NCI-H510A treated with DMSO at 0.1 percent for 48 hours (cell line): Measurements from ENCODE around the gene P2RX6.
A peak's percentile ranks its signal among the peaks of the same experiment; 100 is the strongest.
"Not testable (repeated sequence)": the region's sequence is repeated elsewhere in the genome, so short reads cannot be mapped to it uniquely, and the experiment has no call there.

Experiments used
- DNase-seq: peaks from one replicate; lab custom pipeline; 2025; lab: John Stamatoyannopoulos, UW

The P2RX6 gene

DNA sequence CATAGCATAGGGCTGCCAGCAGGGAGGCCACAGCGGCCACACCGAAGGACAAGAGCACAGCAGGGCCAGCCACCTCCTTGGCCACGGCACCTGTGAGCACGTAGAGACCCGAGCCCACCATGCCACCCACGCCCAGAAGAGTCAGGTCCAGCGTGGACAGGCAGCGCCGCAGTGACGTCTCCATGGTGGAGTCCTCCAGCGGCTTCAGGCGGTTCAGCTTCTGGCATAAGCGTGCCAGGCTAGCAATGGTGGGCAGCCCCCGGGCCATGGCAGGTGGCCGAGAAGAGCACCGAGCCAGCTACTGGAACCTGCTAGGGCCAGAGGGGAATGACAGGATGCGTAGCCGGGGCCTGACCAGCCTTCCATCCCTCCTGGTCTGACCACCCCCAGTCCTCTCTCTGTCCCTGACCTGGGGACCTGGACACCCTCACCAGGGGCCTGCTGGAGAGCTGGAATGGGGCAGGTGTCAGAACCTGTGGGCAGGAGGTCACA, 16.6 kb downstream of the P2RX6 start:
- DNase-seq = no peak

DNA sequence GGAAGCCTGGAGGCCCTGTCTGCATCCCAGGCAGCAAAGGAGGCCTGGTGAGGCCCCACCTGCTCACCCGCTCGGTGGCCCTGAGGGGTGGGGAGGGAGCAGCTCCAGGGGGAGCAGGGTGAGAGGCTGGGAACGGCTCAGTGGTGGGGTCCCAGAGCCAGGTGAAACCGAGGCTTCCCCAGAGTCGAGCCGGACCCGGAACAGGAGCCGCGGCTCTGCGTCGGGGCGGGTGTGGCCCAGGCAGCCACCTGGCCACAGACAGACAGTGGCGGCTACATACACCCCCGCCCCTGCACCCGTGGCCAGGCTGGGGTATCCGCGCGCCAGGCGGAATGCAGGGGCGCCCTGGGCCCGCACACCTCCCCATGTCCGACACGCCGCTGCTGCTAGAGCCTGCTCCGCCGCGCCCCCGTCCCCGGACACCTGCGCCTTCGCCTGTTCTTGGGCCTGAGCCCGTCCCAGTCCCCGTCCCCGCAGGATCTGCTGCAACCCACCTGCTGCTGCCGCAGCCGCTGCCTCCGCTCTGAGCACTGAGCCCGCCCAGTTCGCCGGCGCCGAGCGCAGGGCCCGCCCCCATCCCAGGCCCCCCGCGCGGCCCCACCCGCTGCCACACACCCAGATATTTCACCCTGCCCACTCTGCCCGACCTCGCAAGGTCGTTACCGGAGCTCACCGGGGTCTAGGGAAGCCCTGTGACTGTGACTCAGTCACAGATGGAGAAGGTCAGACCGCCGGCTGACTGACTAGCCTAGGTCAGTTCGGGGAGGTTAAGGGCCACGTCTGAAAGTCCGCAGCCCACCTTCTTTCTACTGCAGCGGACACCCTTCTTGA, 17.3 kb downstream of the P2RX6 start, which contains the start of gene SLC7A4:
Gene SLC7A4, minus strand, starts transcription at position 525 of the 831 bp plus-strand sequence. CDS start 749 bp downstream, outside the sequence.
- no peak for DNase-seq

GRCh38 chr22:21032868-21033688, 18.1 kb downstream of the P2RX6 start:
- DNase-seq = no peak

DNA sequence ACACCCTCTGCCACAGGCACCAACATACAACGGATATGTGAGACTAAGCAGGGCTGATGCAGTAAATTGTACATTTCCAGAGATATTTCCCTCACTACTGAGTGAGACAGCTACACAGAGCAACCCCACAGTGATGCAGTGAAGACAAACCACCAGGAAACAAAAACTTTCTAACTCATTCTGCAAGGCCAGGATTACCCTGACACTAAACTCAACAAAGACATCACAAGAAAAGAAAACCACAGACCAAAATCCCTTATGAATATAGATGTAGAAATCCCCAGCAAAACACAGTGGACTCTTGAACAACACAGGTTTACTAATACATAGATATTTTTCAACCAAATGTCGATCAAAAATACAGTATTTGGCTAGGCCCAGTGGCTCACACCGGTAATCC, 18.9 kb downstream of the P2RX6 start:
- no peak for DNase-seq

DNA sequence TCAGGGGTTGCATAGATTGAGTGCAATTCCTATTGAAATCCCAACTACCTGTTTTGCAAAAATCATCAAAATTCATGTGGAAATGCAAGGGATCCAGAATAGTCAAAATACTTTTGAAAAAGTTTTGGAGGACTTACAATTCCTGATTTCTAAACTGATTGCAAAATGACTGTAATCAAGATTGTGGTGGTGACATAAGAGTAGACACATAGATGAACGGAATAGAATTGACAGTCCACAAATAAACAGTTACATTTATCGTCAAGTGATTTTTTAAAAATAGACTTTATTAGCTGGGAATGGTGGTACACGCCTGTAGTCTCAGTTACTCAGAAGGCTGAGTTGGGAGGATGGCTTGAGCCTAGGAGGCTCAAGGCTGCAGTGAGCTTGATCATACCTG, 20.0 kb downstream of the P2RX6 start:
- DNase-seq = no peak

DNA sequence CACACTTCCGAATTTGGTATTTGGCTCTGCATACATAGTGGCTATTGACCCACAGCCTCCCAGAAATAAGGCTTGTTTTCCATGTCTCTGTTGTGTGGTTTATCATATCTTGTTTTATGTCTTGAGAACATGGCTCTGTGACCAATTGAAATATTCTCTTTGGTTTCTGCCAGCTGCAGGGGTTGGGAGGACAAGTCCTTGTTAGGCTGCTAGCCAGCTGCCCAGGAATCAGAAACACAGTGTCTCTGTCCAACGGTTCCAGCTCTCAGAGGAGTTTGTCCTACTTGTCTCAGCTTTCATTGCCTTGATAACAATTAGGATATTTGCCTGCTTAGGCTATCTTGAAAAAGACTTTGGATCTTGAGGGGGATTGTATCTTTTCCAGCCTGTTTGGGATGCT, 23.4 kb downstream of the P2RX6 start:
- no peak for DNase-seq

- DNase-seq = not testable (repeated sequence)
Observed at GRCh38 chr22:21039158-21039557, 24.2 kb downstream of the P2RX6 start.

GRCh38 chr22:21041937-21042336, 27.0 kb downstream of the P2RX6 start:
- no peak for DNase-seq

GRCh38 chr22:21042978-21043859, 28.3 kb downstream of the P2RX6 start:
- peak; percentile 28 for DNase-seq

GRCh38 chr22:21043860-21044535, 29.0 kb downstream of the P2RX6 start:
- no peak for DNase-seq

DNA sequence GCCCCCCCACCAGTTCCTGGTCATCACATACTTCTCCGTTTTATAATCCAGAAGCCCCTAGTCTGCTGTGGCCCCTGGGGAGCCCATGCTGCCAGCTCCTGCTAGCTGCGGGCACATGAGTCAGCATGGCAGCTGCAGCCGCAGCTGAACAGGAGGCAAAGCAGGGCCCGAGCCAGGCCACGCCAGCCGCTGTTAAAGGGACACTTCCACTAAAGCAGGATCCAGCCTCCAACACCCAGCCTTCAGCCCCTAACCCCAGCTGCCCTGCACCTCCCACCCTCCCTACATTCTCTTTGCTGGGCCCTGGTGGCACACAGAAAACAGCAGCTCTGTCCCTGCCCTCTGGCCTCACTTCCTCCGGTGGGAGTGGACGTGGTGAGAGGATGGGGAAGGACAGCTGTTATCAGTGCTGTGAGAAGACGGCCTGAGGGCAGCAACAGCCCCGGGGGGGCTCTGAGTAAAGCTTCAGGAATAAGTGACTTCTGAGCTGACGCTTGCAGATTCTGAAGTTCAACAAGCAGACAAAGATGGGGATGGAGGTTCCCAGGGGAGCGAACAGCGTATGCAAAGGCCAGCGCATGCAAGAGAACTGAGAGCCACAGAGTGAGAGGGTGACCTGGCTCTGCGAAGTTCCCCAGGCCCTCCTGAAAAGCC, 30.1 kb downstream of the P2RX6 start:
- DNase-seq = peak; percentile 71

DNA sequence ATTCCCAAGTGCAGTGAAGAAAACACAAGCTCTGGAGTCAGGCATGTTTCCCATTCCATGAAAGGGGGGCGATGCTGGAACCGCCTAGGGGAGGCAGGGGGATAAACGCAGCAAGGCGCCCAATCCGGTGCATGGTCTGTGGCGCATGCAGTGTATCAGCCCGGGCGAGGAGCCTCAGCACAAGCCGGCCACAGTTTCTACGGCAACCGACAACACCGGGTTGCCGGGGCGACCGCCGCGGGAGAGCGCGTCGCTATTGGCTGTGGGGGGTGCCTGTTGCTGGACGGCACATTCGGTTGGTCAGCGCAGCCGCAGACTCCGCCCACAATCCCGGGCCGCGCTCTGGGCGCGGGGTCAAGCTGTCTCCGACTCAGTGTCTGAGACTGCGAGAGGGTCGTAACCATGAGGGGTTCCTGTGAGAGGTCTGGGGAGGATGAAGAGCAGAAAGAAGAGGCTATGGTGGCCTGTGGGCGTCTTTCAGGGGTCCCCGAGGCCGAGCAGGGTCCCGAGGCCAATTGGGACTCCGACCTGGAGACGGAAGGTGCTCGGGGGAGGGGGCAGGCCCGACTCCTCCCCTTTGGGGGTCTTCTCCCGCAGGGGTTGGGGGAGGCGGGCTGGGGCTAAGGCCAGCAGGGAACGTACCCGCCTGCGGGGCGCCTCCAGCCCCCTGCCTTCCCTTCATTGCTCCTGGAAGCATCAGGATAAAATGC, 30.8 kb downstream of the P2RX6 start, which contains the start of gene LRRC74B:
Gene LRRC74B, plus strand, starts transcription at position 362 of the 710 bp plus-strand sequence. Its CDS starts 41 bp downstream, at position 403.
- DNase-seq = peak; percentile 87

DNA sequence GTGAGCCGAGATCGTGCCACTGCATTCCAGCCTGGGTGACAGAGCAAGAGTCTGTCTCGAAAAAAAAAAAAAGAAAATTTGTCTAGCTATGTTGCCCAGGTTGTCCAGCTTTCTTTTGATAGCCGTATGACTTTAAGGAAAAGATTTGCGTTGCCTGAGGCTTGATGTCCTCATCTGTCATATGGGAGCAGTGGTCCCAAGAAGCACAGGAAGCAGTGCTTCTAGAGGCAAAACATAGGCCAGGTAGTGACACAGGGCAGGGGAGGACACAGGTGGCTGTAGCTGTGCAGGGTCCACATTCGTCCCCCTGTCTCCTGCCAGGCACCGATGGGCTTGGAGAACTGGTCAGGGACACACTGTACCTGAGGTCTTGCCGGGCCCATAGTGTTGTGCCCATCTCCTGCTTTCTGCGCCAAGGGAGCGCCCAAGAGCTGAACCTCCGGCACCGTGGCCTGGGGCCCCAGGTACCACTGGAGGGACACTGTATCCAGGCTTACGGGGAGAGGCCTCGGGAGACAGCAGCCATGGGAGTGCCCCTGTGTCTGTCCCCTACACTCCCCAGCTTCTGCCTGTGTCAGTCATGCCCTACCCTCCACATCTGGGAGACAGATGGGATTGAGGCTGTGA, 32.2 kb downstream of the P2RX6 start:
- DNase-seq = no peak

DNA sequence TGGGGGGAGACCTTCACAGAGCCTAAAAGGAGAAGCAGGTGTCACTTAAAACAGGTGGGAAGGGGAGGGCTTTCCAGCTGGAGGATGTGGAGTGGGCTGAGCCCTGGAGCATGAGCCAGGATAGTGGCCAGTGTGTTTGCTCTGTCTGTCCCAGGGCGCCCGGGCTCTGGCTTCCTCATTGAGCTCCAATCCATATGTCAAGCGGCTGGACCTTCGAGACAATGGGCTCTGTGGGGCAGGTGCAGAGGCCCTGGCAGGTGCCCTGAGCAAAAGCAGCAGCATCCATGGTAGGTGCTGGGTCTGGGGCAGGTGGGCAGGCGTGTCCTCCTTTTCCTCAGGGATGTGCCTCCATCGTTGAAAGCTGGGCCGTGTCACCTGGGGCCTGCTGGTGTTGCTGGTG, 32.8 kb downstream of the P2RX6 start:
- DNase-seq = peak; percentile 26

GRCh38 chr22:21048448-21048847, 33.5 kb downstream of the P2RX6 start:
- not testable (repeated sequence) for DNase-seq

- DNase-seq = not testable (repeated sequence)
Observed at GRCh38 chr22:21048965-21049364, 34.0 kb downstream of the P2RX6 start.

DNA sequence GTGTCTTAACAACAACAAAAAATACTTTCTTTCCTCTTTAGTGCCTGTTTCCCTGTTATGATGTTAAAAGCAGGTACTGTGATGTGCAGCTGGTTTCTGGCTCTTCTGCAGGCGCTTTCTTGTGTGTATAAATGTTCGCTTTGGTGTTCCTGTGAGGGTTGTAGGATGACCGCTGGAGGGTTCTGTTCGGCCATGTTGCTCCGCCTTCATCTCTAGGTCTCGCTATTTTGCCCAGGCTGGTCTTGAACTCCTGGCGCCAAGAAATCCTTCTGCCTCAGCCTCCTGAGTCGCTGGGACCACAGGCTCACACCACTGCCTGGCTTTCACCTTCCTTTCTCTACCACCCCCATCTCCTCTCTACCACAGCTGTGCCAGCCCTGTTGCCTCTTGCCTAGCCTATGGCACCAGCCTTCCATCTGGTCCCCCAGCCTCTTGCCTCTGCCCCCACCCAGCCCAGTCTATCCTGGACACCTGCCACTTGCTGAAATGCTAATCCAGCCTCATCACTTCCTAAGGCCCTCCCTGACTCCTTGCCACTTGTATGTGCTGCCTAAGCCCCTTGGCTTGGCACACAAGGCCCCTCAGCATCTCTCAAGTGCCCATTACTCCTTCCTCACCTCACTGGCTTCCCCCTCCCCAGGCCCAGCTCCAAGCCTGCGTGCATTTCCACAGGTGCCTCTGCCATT, 36.3 kb downstream of the P2RX6 start:
- DNase-seq = no peak

DNA sequence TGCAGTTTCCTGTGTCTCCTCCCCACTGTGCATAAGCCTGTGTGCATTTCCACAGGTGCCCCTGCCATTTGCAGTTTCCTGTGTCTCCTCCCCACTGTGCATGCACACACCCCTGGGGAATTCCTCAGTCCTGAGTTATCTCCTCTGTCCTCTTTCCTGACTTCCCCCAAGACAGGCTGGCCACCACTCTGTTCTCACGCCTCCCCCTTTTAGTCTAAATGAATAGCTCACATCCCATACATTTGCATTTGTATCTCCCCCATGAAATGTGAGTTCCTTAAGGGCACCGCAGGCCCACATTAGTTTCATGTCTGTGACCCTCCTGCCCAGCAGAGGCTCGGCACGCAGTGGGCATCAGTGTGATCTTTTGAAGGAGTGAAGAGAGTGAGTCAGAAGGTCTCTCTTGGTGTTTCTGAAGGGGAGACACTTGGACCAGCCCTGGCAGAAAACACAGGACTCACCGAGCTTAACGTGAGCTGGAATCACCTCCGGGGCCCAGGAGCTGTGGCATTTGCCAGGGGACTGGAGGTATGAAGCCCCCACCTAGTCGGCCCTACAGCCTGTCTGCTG, 37.0 kb downstream of the P2RX6 start:
- no peak for DNase-seq
